Endothelial cell (in vitro differentiated cells): ENCODE results near the gene NRXN3. TPM values are rescaled to one million over a fixed set of nuclear protein-coding genes. Genes with fewer than 3 reads are reported as not detected.
"Not testable (repeated sequence)": the region's sequence is repeated elsewhere in the genome, so short reads cannot be mapped to it uniquely, and the experiment has no call there.

Experiments used
- DNase-seq: peaks from one replicate; pipeline ENCODE4 v3.0.0; 2021; ENCODE audit warnings: low spot score
- H3K27ac Mint-ChIP-seq: one replicate; pipeline ENCODE4 v1.8.0; 2021; ENCODE audit warnings: mixed read lengths, inconsistent platforms; ENCODE audit not compliant: unreplicated experiment
- H3K27me3 Mint-ChIP-seq: one replicate; pipeline ENCODE4 v1.8.0; 2021; ENCODE audit warnings: mild to moderate bottlenecking, moderate library complexity, mixed read lengths, inconsistent platforms; ENCODE audit not compliant: unreplicated experiment
- H3K36me3 Mint-ChIP-seq: one replicate; pipeline ENCODE4 v1.8.0; 2021; ENCODE audit warnings: mild to moderate bottlenecking, low read depth, mixed read lengths, inconsistent platforms; ENCODE audit not compliant: unreplicated experiment
- H3K4me1 Mint-ChIP-seq: one replicate; pipeline ENCODE4 v1.8.0; 2021; ENCODE audit warnings: mild to moderate bottlenecking, mixed read lengths, inconsistent platforms; ENCODE audit not compliant: unreplicated experiment
- H3K4me3 Mint-ChIP-seq: one replicate; pipeline ENCODE4 v1.8.0; 2021; ENCODE audit warnings: mild to moderate bottlenecking, mixed read lengths, inconsistent platforms; ENCODE audit not compliant: unreplicated experiment
- H3K9me3 Mint-ChIP-seq: one replicate; pipeline ENCODE4 v1.8.0; 2021; ENCODE audit warnings: mixed read lengths, inconsistent platforms; ENCODE audit not compliant: unreplicated experiment
- CTCF ChIP-seq: fragments of 200-600 bp; sonication (generic); IDR thresholded peaks from one replicate; pipeline ENCODE4 v1.5.0; 2021; ENCODE audit warnings: antibody characterized with exemption; ENCODE audit not compliant: unreplicated experiment
- total RNA-seq: library from RNA; stranded (reverse); fragmentation: NEBNext Ultra II Directional; extraction: Animal tissue kit (Norgen Biotek cat#: 25700); gene quantifications from one replicate; pipeline ENCODE4 v1.2.1, GENCODE V29; 2021; ENCODE audit not compliant: unreplicated experiment

Gene NRXN3
- total RNA-seq, 1 donor from 2014 or later, result 2.3 TPM

GRCh38 chr14:78566859-78567172 is 396.6 kb downstream of the NRXN3 start:
- no peak overlapping the region for H3K27ac Mint-ChIP-seq
- no peak for TF ChIP-seq CTCF
- peaks cover 9% of the 10 kb centered on the region for H3K4me1 Mint-ChIP-seq
- DNase-seq, result no peak
- H3K4me3 Mint-ChIP-seq, result no peak overlapping the region
- no peaks in the 10 kb centered on the region for H3K9me3 Mint-ChIP-seq
- peaks cover 2% of the 10 kb centered on the region for H3K27me3 Mint-ChIP-seq
- no peaks in the 10 kb centered on the region for H3K36me3 Mint-ChIP-seq

DNA sequence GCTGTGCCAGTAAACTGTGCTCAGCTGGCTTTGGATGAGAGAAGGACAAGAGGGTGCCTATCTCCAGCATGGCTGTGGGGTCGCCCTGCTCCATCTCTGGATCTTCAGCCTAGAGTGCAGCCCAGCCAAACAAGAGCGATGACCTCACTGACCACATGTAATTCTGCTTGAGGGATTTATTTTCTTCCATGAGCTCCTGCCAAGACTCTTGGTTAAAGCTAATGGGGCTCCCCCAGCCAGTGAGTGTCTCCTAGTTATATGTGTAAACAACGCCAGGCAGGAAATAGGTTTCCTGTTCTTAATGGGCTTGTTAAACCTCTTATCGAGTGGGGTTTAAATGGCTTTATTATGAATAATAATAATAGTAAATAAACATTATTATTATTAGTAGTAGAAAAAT is 397.2 kb downstream of the NRXN3 start:
- H3K27me3 Mint-ChIP-seq, result peaks cover 2% of the 10 kb centered on the region
- H3K4me1 Mint-ChIP-seq, result peaks cover 9% of the 10 kb centered on the region
- H3K4me3 Mint-ChIP-seq, result no peak overlapping the region
- H3K9me3 Mint-ChIP-seq, result no peaks in the 10 kb centered on the region
- no peak overlapping the region for H3K27ac Mint-ChIP-seq
- no peaks in the 10 kb centered on the region for H3K36me3 Mint-ChIP-seq
- TF ChIP-seq CTCF, result no peak
- no peak for DNase-seq

GRCh38 chr14:78573736-78574135 is 403.6 kb downstream of the NRXN3 start:
- not testable (repeated sequence) for H3K36me3 Mint-ChIP-seq, DNase-seq, H3K4me3 Mint-ChIP-seq, H3K27me3 Mint-ChIP-seq, H3K4me1 Mint-ChIP-seq, H3K27ac Mint-ChIP-seq, H3K9me3 Mint-ChIP-seq

GRCh38 chr14:78576437-78577166 is 406.4 kb downstream of the NRXN3 start:
- Mint-ChIP-seq H3K4me3 (no peak overlapping the region), H3K9me3 (peaks cover 4% of the 10 kb centered on the region), H3K27ac (no peak overlapping the region), H3K36me3 (peaks cover 4% of the 10 kb centered on the region), H3K27me3 (no peaks in the 10 kb centered on the region), H3K4me1 (no peaks in the 10 kb centered on the region)
- DNase-seq, result no peak
- TF ChIP-seq CTCF, result no peak

DNA sequence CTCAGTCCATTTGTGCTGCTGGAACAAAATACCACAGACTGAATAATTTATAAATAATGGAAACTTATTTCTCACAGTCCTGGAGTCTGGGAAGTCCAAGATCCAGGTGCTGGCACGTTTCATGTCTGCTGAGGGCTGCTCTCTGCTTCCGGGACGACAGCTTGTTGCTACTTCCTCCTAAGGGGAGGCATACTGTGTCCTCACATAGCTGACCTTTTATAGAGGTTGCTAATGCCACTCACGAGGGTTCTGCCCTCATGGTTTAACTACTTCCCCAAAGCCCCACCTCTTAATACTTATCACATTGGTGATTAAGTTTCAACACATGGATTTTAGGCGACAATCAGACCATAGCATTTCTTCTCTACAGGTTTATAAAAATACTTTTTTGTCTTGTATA is 411.1 kb downstream of the NRXN3 start:
- H3K27me3 Mint-ChIP-seq, result peaks cover 1% of the 10 kb centered on the region
- H3K4me1 Mint-ChIP-seq, result no peaks in the 10 kb centered on the region
- no peak overlapping the region for H3K4me3 Mint-ChIP-seq
- H3K27ac Mint-ChIP-seq, result no peak overlapping the region
- no peaks in the 10 kb centered on the region for H3K9me3 Mint-ChIP-seq
- no peak for DNase-seq
- H3K36me3 Mint-ChIP-seq, result no peaks in the 10 kb centered on the region
- TF ChIP-seq CTCF, result no peak
